Glomerular visceral epithelial cell (primary cell): Measurements from ENCODE around the gene NTRK2.

Experiments used
- DNase-seq: peaks from one replicate; pipeline ENCODE4 v3.0.0-alpha.2; 2016; ENCODE audit errors: extremely low spot score

NTRK2 gene

DNA sequence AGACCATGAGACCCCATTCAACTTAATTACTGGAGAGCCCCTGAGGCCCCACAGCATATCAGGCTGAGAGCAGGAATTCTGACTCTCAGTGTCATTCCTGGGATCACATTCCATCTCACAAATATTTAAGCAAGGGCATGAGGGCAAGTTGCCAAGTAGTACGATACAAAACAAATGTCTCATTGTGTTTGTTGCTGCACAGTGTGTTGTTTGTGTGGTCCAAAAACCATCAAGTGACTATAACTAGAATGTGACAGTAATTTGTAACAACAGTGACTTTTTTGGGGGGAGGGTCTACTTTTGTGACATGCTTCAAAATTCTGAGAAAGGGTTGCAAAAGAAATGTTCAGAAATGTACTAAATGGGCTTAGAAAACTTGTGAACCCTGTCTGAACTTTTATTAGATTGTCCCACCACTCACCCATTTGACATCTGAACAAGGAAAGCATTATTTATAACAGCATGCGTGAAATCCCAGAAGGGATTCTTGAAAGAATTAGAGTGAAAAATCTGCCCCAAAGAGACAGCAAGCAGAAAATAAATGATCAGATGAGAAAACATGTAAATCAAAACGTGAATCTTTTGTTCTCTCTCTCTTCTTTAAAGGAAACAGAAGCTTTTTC lies 347.0 kb downstream of the NTRK2 start:
- DNase-seq, result no peak

DNA sequence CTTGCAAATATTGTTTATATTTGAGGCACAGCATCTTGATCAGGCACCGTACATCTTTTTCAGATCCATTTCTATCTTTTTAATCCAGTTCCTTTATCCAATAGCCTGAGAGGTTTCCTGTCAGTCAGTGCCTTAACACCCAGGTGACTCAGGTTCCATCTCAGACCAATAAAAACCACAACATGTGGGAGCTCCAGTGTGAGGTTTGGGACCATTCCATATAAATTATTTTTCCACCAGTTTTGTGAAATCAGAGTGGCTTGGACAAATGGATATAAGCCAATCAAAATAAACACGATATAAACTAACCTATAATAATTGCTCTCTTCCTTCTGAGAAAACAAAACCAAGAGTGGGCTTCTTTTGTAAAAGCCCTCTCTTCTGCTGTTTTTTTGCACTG lies 351.3 kb downstream of the NTRK2 start:
- no peak for DNase-seq

- DNase-seq, result no peak
Observed at GRCh38 chr9:85021686-85022085, 352.2 kb downstream of the NTRK2 start.

- no peak for DNase-seq
Observed at GRCh38 chr9:85024374-85024773, 354.8 kb downstream of the NTRK2 start.

- no peak for DNase-seq
Observed at GRCh38 chr9:85025638-85026037, 356.1 kb downstream of the NTRK2 start.

GRCh38 chr9:85027870-85028269 lies 358.3 kb downstream of the NTRK2 start:
- DNase-seq, result no peak

DNA sequence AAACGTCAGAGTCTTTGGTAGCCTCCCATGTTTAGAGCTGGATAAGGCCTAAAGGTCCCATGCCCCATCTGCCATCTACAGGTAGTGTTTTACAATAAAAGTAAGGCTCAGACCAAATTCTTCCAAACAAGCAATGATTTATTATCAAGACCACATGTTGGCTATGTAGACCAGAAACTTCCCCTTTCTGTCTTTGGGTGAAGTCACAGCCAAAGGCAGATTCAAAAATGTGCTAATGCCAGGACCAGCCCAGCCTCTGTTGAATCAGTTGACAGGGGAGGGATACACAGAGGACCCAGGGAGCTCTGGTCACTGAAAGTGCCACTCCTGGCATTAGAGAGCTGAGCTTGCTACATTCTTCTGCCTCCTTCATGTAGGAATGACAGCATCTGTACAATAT lies 360.8 kb downstream of the NTRK2 start:
- no peak for DNase-seq

- DNase-seq, result no peak
Observed at GRCh38 chr9:85036496-85036895, 367.0 kb downstream of the NTRK2 start.

DNA sequence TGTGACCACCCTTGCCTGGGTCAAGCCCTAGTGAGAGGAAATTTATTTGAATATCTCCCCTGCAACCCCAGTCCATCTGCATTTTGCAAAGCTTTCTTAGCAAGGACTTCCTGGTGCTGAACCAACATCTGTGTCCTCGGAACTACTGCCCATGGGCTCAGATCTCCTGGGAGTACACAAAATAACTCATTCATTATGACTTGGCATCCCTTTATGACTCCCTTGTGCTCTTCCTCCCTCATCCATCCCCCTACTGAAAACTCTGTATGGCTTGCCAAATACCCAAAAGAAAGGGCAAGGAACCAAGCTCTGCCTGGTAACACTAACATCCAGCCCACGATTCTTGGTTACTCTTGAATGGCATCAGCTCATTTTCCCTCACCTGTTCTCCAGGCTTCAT lies 368.5 kb downstream of the NTRK2 start:
- DNase-seq, result no peak

- no peak for DNase-seq
Observed at GRCh38 chr9:85038824-85039608, 369.5 kb downstream of the NTRK2 start.

DNA sequence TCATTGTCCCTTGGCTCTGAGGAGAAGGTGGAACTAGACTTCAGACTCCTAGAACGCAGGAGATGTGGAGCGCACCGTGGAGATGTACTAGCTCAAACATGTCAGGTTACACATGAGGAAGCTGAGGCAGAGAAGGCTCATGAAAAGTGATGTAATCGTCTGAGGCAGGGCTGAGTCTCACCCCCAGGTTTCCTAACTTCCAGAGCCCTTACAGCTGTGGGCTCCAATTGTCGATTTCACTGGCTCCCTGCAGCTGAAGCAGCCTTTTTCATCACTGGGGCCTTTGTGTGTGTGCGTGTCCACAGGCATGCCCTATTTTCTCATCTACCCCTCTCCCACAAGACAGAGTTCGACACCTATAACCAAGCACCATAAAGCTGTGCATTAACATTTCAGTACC lies 370.6 kb downstream of the NTRK2 start:
- no peak for DNase-seq

GRCh38 chr9:85040821-85041465 lies 371.4 kb downstream of the NTRK2 start:
- no peak for DNase-seq

DNA sequence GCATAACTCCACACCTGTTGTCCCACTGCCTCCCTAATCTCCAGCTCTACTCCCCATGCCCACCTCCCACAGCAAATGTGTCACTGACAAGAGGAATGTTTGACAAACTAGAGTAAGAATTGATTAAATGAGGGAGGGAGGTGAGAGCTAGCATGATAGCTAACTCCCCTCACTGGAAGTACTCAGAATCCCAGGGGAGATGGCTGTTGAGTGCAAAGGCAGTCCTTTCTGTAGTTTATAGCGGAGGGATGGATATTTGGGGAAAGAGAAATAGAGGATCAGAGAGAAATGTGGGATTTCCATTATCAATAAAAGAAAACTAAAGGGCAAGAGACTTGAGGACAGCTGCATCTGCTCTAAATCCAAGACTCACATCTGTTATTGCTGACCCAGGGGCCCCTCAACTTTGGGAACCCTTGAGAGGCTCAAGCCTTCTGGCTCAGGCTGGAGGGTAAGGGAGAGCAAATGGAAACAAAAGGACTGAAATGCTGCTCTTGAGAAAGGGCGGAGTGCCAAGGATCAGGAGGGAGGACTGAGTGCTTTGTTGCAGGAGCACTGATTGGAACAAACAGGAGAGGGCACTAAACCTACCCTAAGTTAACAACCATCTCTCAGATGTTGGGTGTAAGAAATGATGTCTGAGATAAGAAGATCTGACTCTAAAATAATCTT lies 372.1 kb downstream of the NTRK2 start:
- no peak for DNase-seq

GRCh38 chr9:85042981-85043647 lies 373.6 kb downstream of the NTRK2 start:
- no peak for DNase-seq

GRCh38 chr9:85045271-85045670 lies 375.7 kb downstream of the NTRK2 start:
- no peak for DNase-seq

DNA sequence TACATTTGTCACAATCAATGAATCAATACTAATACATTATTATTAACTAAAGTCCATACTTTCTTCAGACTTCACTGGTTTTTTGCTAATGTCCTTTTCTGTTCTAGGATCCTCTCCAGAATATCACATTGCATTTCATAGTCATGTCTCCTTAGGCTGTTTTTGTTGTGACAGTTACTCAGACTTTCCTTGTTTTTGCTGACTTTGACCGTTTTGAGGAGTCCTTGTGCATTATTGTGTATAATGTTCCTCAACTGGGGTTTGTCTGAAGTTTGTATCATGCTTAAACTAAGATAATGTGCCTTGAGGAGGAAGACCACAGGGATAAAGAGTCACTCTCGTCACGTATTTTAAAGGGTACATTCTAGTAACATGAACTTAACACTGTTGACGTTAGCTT lies 376.9 kb downstream of the NTRK2 start:
- DNase-seq, result no peak

DNA sequence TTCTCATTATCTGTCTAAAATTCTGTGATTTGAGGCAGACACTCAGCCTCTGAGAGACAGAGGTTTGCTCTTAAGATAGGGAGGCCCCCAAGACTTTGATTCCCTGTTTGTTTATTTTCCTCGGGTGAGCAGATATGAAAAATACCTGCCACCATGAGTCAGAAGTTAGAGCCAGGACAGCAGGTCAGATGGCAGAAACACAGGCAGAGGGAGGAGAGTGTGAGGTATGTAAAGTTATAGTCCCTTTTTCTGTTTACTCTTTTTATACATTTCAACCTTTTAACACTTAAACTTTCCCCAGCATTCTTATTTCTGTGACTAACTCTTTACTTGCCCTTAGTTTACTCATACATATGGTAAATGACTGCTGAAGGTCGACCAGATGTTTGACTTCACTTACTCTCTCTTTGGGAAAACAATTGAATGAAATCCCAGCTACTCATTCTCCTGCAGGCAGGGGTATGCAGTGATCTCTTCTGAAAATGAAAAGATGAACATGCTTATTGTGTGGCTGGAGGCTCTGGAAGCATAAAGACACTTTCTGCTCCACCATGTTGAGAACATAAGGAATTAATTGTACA lies 383.8 kb downstream of the NTRK2 start:
- DNase-seq, result no peak

DNA sequence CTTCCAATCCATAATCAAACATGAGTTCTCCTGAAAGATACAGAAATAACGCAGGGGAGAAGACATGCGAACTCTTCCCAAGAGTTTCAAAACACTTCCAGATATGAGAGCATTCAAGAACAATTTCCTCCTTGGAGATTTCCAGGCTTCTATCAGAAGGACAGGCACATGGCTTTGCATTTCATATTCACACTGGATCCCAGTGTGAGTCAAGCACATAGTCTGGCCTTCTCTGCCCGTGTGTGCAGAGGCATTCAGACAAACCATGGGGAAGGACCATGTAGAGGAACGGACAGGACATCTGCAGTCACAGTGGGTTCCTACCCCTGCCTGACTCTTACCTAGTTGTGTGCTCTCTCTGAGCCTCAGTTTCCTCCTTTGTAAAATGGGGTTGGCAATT lies 384.5 kb downstream of the NTRK2 start:
- no peak for DNase-seq

- DNase-seq, result no peak
Observed at GRCh38 chr9:85055506-85056202, 386.1 kb downstream of the NTRK2 start.

DNA sequence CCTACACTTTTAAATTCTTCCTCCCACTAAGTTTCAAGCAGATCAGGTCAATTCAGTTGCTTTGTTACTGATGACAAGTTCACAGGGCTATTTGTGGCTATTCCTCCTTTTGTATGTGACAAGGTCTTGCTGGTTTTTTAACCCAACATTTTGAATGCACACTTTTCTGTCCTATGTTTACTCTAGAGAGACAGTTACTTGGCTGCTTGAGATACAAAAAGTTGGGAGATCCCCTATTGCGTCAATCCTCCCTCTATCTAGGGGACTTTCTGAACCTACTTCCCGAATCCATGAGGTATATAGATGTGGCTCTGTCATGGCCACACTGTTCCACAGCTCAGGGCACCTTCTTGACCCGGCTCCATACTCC lies 386.7 kb downstream of the NTRK2 start:
- DNase-seq, result no peak

GRCh38 chr9:85061969-85062368 lies 392.4 kb downstream of the NTRK2 start:
- no peak for DNase-seq
